ENCODE results near the gene SLC8B1. TPM values are rescaled to one million over a fixed set of nuclear protein-coding genes. Genes with fewer than 3 reads are reported as not detected.

Gene SLC8B1
- total RNA-seq, 1 experiment from 2014 or later: 8.2 TPM

DNA sequence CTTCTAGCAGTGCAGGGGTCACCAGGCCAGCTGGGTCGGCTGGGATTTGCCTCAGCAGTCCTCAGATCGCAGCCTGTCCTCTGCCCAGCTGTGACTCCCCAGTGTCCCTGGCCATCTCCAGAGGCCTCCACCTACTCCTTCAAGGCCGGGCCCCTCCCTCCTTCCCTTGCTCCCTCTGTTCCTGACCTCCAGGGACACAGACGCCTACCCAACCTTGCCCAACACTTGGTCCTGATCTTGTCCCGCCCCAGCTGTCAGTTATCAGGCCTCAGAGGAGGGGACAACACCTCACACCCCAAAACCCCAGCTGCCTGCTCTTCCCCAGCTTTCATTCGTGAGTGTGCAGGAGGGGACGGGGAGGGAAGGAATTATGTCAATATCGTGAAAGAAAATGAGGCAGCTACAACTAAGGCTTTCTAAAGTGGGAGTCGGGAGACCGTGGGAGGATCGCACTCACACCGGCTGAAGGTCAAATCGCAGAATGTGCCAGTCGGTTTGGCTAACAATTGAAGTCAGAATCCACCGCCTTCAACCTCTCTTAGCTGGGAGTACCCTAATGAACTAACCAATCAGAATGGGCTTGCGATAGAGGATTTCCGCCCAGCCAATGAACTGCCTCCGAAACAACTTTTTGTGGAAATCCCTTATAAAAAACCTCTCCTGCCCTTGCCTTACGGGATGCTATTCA lies 14.1 kb upstream of the SLC8B1 start:
- no peak for TF ChIP-seq EZH2 (IDR thresholded peaks at IDR 0.05; ENCODE audit: borderline replicate concordance, low read depth, low read length, poor library complexity, severe bottlenecking)
- TF ChIP-seq, protein P1, sequence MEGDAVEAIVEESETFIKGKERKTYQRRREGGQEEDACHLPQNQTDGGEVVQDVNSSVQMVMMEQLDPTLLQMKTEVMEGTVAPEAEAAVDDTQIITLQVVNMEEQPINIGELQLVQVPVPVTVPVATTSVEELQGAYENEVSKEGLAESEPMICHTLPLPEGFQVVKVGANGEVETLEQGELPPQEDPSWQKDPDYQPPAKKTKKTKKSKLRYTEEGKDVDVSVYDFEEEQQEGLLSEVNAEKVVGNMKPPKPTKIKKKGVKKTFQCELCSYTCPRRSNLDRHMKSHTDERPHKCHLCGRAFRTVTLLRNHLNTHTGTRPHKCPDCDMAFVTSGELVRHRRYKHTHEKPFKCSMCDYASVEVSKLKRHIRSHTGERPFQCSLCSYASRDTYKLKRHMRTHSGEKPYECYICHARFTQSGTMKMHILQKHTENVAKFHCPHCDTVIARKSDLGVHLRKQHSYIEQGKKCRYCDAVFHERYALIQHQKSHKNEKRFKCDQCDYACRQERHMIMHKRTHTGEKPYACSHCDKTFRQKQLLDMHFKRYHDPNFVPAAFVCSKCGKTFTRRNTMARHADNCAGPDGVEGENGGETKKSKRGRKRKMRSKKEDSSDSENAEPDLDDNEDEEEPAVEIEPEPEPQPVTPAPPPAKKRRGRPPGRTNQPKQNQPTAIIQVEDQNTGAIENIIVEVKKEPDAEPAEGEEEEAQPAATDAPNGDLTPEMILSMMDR (conservative IDR thresholded peaks at IDR 0.05; ENCODE audit: low read depth, low read length): no peak
- BruUV-seq (replicated peaks): no TSS peak
- Histone ChIP-seq H3K36me3 (ENCODE audit: insufficient read depth, low read length, poor library complexity, severe bottlenecking) (no peaks in the 10 kb centered on the region), H3K4me1 (ENCODE audit: insufficient read depth, low read length, poor library complexity, severe bottlenecking) (no peaks in the 10 kb centered on the region), H3K9me3 (ENCODE audit: low read depth, low read length, poor library complexity, severe bottlenecking) (no peaks in the 10 kb centered on the region), H3K4me3 (ENCODE audit: low read depth, low read length, poor library complexity, severe bottlenecking) (no peak overlapping the region), H3K27ac (ENCODE audit: low read depth, low read length, poor library complexity, severe bottlenecking) (no peak overlapping the region), H3K27me3 (replicated peaks; ENCODE audit: insufficient read depth, low read depth, low read length, poor library complexity) (no peaks in the 10 kb centered on the region)
- intact Hi-C loops (cut with micrococcal nuclease; ENCODE audit: unreplicated experiment): no loop called here
- no peak for DNase-seq (ENCODE audit: low spot score)
- POLR2A ChIA-PET (ENCODE audit: low non-redundant PET): no interaction called here
- CTCF ChIA-PET: no interaction called here

- H3K4me3 ChIP-seq (ENCODE audit: low read depth, low read length, poor library complexity, severe bottlenecking): no peak overlapping the region
- DNase-seq (ENCODE audit: low spot score): no peak
- H3K9me3 ChIP-seq (ENCODE audit: low read depth, low read length, poor library complexity, severe bottlenecking): no peaks in the 10 kb centered on the region
- CTCF ChIA-PET: no interaction called here
- no TSS peak for BruUV-seq (replicated peaks)
- H3K4me1 ChIP-seq (ENCODE audit: insufficient read depth, low read length, poor library complexity, severe bottlenecking): no peaks in the 10 kb centered on the region
- intact Hi-C loops (cut with micrococcal nuclease; ENCODE audit: unreplicated experiment): no loop called here
- no peak for TF ChIP-seq EZH2 (IDR thresholded peaks at IDR 0.05; ENCODE audit: borderline replicate concordance, low read depth, low read length, poor library complexity, severe bottlenecking)
- TF ChIP-seq, protein P1 (conservative IDR thresholded peaks at IDR 0.05; ENCODE audit: low read depth, low read length): no peak
- no peaks in the 10 kb centered on the region for H3K27me3 ChIP-seq (replicated peaks; ENCODE audit: insufficient read depth, low read depth, low read length, poor library complexity)
- H3K36me3 ChIP-seq (ENCODE audit: insufficient read depth, low read length, poor library complexity, severe bottlenecking): no peaks in the 10 kb centered on the region
- POLR2A ChIA-PET (ENCODE audit: low non-redundant PET): no interaction called here
- no peak overlapping the region for H3K27ac ChIP-seq (ENCODE audit: low read depth, low read length, poor library complexity, severe bottlenecking)
Observed at GRCh38 chr12:113347892-113348291, 13.0 kb upstream of the SLC8B1 start.

GRCh38 chr12:113347107-113347506 lies 12.2 kb upstream of the SLC8B1 start:
- intact Hi-C loops (cut with micrococcal nuclease; ENCODE audit: unreplicated experiment): no loop called here
- DNase-seq (ENCODE audit: low spot score): no peak
- H3K27ac ChIP-seq (ENCODE audit: low read depth, low read length, poor library complexity, severe bottlenecking): no peak overlapping the region
- no peaks in the 10 kb centered on the region for H3K9me3 ChIP-seq (ENCODE audit: low read depth, low read length, poor library complexity, severe bottlenecking)
- ChIA-PET CTCF (no interaction called here), POLR2A (ENCODE audit: low non-redundant PET) (no interaction called here)
- H3K4me1 ChIP-seq (ENCODE audit: insufficient read depth, low read length, poor library complexity, severe bottlenecking): no peaks in the 10 kb centered on the region
- H3K4me3 ChIP-seq (ENCODE audit: low read depth, low read length, poor library complexity, severe bottlenecking): no peak overlapping the region
- H3K27me3 ChIP-seq (replicated peaks; ENCODE audit: insufficient read depth, low read depth, low read length, poor library complexity): no peaks in the 10 kb centered on the region
- no TSS peak for BruUV-seq (replicated peaks)
- H3K36me3 ChIP-seq (ENCODE audit: insufficient read depth, low read length, poor library complexity, severe bottlenecking): no peaks in the 10 kb centered on the region
- TF ChIP-seq, protein P1 (conservative IDR thresholded peaks at IDR 0.05; ENCODE audit: low read depth, low read length): no peak
- TF ChIP-seq EZH2 (IDR thresholded peaks at IDR 0.05; ENCODE audit: borderline replicate concordance, low read depth, low read length, poor library complexity, severe bottlenecking): no peak
